ES-I3 (cell line): ENCODE results near the gene NPSR1.
"Not testable (repeated sequence)": the region's sequence is repeated elsewhere in the genome, so short reads cannot be mapped to it uniquely, and the experiment has no call there.

Experiments used
- H3K36me3 ChIP-seq: 2 replicates; pipeline ENCODE4 v1.6.1; 2013; ENCODE audit warnings: mild to moderate bottlenecking, low read length, control low read depth, moderate library complexity; ENCODE audit not compliant: insufficient read depth
- H3K4me1 ChIP-seq: 2 replicates; pipeline ENCODE4 v1.6.1; 2013; ENCODE audit warnings: mild to moderate bottlenecking, control low read depth, low read length; ENCODE audit not compliant: insufficient read depth
- H3K9ac ChIP-seq: 2 replicates; pipeline ENCODE4 v1.6.1; 2013; ENCODE audit warnings: low read depth, mild to moderate bottlenecking, low read length, moderate library complexity
- H3K9me3 ChIP-seq: 2 replicates; pipeline ENCODE4 v1.6.1; 2013; ENCODE audit warnings: mild to moderate bottlenecking, low read length, moderate library complexity; ENCODE audit not compliant: control insufficient read depth, insufficient read depth

Gene NPSR1

DNA sequence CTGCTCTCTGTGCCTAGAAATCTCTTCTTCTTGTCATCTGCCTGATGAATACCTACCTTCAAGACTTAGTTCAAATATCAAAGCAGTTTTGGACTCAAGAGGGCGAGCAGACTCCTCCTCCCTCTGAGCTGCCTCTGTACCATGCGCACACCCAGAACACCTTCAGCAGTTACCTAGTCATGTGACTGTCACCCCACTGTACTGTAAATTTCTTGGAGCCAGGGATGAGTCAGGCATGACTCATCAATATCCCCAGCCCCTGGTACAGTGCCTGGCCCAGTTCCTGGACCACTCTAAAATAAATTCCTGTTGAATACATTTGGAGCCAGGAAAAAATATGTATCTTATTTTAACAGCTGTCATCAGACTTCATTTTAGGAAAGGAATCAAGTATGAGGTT is 212.0 kb downstream of the NPSR1 start:
- not testable (repeated sequence) for H3K36me3 ChIP-seq, H3K9me3 ChIP-seq, H3K9ac ChIP-seq, H3K4me1 ChIP-seq

DNA sequence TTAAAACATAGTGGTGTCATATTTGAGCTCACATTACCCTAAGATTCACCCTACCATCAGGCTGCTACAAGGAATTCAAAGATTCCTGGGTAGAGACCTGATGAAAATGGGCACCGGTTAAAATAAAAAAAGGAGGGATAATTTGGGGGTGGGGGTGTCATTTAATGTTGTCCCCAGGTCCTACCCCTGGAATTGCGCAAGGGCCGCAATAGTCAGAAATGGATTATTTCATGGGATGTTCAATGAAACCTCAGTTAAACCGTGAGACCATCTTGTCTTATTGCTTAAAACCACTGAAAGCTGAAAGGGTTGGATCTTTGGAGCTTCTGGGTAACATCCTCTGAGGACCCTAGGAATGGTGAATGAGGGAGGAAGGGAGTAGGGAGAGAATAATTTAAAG is 216.3 kb downstream of the NPSR1 start:
- H3K9me3 ChIP-seq, H3K4me1 ChIP-seq, H3K36me3 ChIP-seq, H3K9ac ChIP-seq: not testable (repeated sequence)

GRCh38 chr7:34875481-34875880 is 217.5 kb downstream of the NPSR1 start:
- H3K4me1 ChIP-seq: no peaks in the 10 kb centered on the region; the same call in 1 of the 2 replicates
- H3K9ac ChIP-seq: no peak overlapping the region
- no peaks in the 10 kb centered on the region for H3K36me3 ChIP-seq
- H3K9me3 ChIP-seq: no peaks in the 10 kb centered on the region

GRCh38 chr7:34878944-34879735 is 221.1 kb downstream of the NPSR1 start:
- H3K36me3 ChIP-seq, H3K4me1 ChIP-seq, H3K9me3 ChIP-seq, H3K9ac ChIP-seq: not testable (repeated sequence)

- H3K9me3 ChIP-seq: peaks cover 6% of the 10 kb centered on the region; the same call in 1 of the 2 replicates
- H3K4me1 ChIP-seq: no peaks in the 10 kb centered on the region; the same call in 1 of the 2 replicates
- no peak overlapping the region for H3K9ac ChIP-seq
These were observed 221.9 kb downstream of the NPSR1 start for GRCh38 chr7:34879871-34880270.

GRCh38 chr7:34883855-34884254 is 225.8 kb downstream of the NPSR1 start:
- not testable (repeated sequence) for H3K36me3 ChIP-seq, H3K4me1 ChIP-seq, H3K9ac ChIP-seq, H3K9me3 ChIP-seq

More at GRCh38 chr7:34879871-34880270, 221.9 kb downstream of the NPSR1 start:
- H3K36me3 ChIP-seq: no peaks in the 10 kb centered on the region

- H3K4me1 ChIP-seq: no peaks in the 10 kb centered on the region
- no peaks in the 10 kb centered on the region for H3K36me3 ChIP-seq
- no peak overlapping the region for H3K9ac ChIP-seq
- peaks cover 9% of the 10 kb centered on the region; the same call in 1 of the 2 replicates for H3K9me3 ChIP-seq
These were observed 228.8 kb downstream of the NPSR1 start for GRCh38 chr7:34886856-34887255.

DNA sequence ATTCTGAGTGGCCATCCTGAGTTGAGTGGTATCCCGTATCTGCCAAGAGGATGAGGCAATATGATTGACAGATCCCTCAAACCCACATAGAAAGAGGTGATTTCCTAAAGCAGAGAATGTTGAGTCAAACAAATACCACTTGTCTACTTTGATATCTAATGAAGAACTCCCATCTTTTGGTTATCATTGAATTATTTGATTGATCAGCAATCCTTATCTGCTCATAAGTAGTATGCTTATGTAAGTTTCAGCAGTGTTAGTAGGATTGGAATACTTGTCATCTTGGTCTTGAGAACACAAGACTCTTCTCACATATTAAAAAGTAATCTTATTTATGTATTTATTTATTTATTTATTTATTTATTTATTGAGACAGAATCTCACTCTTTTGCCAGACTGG is 231.9 kb downstream of the NPSR1 start:
- Histone ChIP-seq H3K9me3 (peaks cover 12% of the 10 kb centered on the region), H3K9ac (no peak overlapping the region), H3K36me3 (peaks cover 3% of the 10 kb centered on the region; the same call in 1 of the 2 replicates), H3K4me1 (no peaks in the 10 kb centered on the region)

GRCh38 chr7:34895202-34895601 is 237.2 kb downstream of the NPSR1 start:
- no peak overlapping the region for H3K9ac ChIP-seq
- peaks cover 30% of the 10 kb centered on the region for H3K9me3 ChIP-seq
- no peaks in the 10 kb centered on the region for H3K4me1 ChIP-seq
- H3K36me3 ChIP-seq: peaks cover 3% of the 10 kb centered on the region; the same call in 1 of the 2 replicates
